ENCODE results near the gene ZNF213.

DNA sequence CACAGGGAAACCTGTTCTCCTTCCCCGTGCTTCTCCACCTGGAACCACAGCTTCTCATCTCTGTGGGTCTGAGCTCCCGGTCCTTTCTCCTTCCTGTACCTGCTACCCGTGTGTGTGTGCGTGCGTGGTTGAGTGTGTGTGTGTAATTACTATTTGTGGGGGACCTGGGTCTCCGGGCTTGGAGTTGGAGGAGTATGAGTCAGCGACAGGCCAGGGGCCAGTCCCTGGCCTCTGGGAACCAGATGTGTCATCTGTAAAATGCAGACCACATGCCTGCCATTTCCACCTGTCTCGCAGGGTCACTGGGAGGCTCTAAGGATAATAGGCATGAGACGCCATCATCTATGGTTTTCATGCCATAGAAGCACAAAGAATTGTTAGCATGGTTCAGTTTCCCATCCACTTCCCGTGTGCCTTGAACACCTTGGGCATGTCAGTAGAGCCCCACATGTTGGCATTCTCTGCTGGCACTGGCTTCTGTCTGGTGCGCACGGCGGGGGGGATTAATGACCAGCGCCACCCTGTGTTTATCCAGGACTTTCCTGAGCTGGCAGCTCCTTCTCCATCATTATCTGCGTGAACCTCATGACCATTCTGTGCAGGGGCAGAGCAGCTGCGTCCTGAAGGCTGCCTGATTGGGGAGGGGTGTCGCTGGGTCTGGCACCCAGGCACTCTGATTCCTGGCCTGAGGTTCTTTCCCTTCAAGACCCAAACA lies 20.9 kb upstream of the ZNF213 start:
- TF ChIP-seq, protein P1, sequence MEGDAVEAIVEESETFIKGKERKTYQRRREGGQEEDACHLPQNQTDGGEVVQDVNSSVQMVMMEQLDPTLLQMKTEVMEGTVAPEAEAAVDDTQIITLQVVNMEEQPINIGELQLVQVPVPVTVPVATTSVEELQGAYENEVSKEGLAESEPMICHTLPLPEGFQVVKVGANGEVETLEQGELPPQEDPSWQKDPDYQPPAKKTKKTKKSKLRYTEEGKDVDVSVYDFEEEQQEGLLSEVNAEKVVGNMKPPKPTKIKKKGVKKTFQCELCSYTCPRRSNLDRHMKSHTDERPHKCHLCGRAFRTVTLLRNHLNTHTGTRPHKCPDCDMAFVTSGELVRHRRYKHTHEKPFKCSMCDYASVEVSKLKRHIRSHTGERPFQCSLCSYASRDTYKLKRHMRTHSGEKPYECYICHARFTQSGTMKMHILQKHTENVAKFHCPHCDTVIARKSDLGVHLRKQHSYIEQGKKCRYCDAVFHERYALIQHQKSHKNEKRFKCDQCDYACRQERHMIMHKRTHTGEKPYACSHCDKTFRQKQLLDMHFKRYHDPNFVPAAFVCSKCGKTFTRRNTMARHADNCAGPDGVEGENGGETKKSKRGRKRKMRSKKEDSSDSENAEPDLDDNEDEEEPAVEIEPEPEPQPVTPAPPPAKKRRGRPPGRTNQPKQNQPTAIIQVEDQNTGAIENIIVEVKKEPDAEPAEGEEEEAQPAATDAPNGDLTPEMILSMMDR (IDR thresholded peaks at IDR 0.05) = no peak
- no peak for TF ChIP-seq POLR2A (IDR thresholded peaks at IDR 0.05)
